ENCODE measurements around the gene PLEKHG7. TPM values are rescaled to one million over a fixed set of nuclear protein-coding genes. Genes with fewer than 3 reads are reported as not detected.

The PLEKHG7 gene
- total and polyA plus RNA-seq, 2 of the 8 experiments (the other 6 are each of a cell fraction or from before 2014, with no cell fraction given): not detected

DNA sequence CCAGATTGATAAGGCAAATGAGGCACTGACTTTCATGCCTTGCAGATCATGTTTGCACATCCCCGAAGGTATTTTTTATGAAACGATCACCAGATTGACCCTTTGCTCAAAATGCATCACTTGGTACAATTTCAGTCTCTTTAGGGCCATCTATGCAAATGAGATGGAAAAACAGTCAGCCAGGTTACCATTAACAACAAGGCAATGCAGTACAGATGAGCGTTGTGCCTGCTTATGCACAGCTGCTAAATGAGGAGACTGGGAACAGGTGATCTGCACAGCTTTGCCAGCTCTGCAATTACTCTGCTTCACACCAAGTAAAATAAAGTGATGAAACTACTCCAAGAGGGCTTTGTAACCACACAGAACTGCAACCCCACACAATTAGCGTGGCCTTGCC lies 26.1 kb upstream of the PLEKHG7 start:
- Histone ChIP-seq H3K79me1 (ENCODE audit: low read depth, low read length) (no peaks in the 10 kb centered on the region), H3K56ac (replicated peaks; ENCODE audit: insufficient read length, low read depth, low read length) (no peak overlapping the region), H2BK5ac (ENCODE audit: low read depth, low read length) (no peak overlapping the region), H2BK120ac (replicated peaks; ENCODE audit: low read depth, low read length) (no peak overlapping the region), H3K14ac (ENCODE audit: insufficient read length) (no peak overlapping the region), H3K18ac (ENCODE audit: extremely low read depth, low read length) (no peak overlapping the region), H3K4me3 (ENCODE audit: extremely low read depth in 1 of 4, insufficient read depth in 2 of 4, low read depth in 3 of 4, low read length in 4 of 4) (no peak overlapping the region), H2BK12ac (ENCODE audit: low read depth, low read length) (no peak overlapping the region), H4K91ac (replicated peaks; ENCODE audit: insufficient read length, low read length) (no peak overlapping the region), H3K4me1 (replicated peaks in 1 of 4; ENCODE audit: control insufficient read depth in 3 of 4, insufficient read depth in 4 of 4, low read length in 3 of 4) (no peaks in the 10 kb centered on the region), H3K36me3 (ENCODE audit: control insufficient read depth in 2 of 4, insufficient read depth in 4 of 4, low read length in 3 of 4) (no peaks in the 10 kb centered on the region), H4K8ac (ENCODE audit: extremely low read depth, insufficient read depth, low read length) (no peak overlapping the region), H2BK15ac (ENCODE audit: low read length) (no peak overlapping the region), H3K27me3 (replicated peaks in 1 of 4; ENCODE audit: control insufficient read depth in 3 of 4, extremely low read depth in 1 of 4, insufficient read depth in 3 of 4, low read length in 3 of 4) (no peaks in the 10 kb centered on the region), H4K5ac (ENCODE audit: insufficient read length, low read depth, low read length) (no peak overlapping the region), H2BK20ac (ENCODE audit: low read length) (no peak overlapping the region), H3K9ac (replicated peaks in 1 of 4; ENCODE audit: extremely low read depth in 1 of 4, low read depth in 3 of 4, low read length in 3 of 4) (no peak overlapping the region), H3K4ac (replicated peaks; ENCODE audit: insufficient read length, low read depth, low read length) (no peak overlapping the region), H3K4me2 (ENCODE audit: insufficient read depth in 1 of 2, low read depth in 2 of 2, low read length in 2 of 2) (no peak overlapping the region), H2AK5ac (ENCODE audit: low read depth, low read length) (no peak overlapping the region), H4K20me1 (replicated peaks in 1 of 2; ENCODE audit: control insufficient read depth in 1 of 2, insufficient read depth in 2 of 2, low read length in 2 of 2) (no peaks in the 10 kb centered on the region), H3K79me2 (ENCODE audit: control insufficient read depth in 1 of 2, insufficient read depth in 2 of 2, low read length in 2 of 2) (no peaks in the 10 kb centered on the region), H3K27ac (ENCODE audit: low read depth, low read length) (no peak overlapping the region), H2AFZ (ENCODE audit: low read length) (no peak overlapping the region), H3K23me2 (ENCODE audit: low read depth, low read length) (no peaks in the 10 kb centered on the region), H3K23ac (ENCODE audit: insufficient read length) (no peak overlapping the region), H3K9me3 (ENCODE audit: insufficient read depth in 2 of 2, low read depth in 1 of 2, low read length in 1 of 2) (no peaks in the 10 kb centered on the region)
- FAIRE-seq (no peak), DNase-seq (ENCODE audit: low read depth in 1 of 2, low spot score in 2 of 2) (no peak)
- TF ChIP-seq CREB1 (IDR thresholded peaks at IDR 0.05): no peak
- no peak for TF ChIP-seq SRF (IDR thresholded peaks at IDR 0.05; ENCODE audit: low read depth, low read length)
- no peak for TF ChIP-seq TCF12 (IDR thresholded peaks at IDR 0.05; ENCODE audit: low read depth, low read length)
- no peak for TF ChIP-seq SAP30 (IDR thresholded peaks at IDR 0.05; ENCODE audit: insufficient read depth, insufficient replicate concordance, low read length)
- no peak for TF ChIP-seq SP1 (IDR thresholded peaks at IDR 0.05; ENCODE audit: low read depth, low read length)
- TF ChIP-seq BRCA1 (IDR thresholded peaks at IDR 0.05; ENCODE audit: low read depth, low read length): no peak
- no peak for TF ChIP-seq TEAD4 (IDR thresholded peaks at IDR 0.05; ENCODE audit: low read depth, low read length)
- TF ChIP-seq EGR1 (IDR thresholded peaks at IDR 0.05; ENCODE audit: borderline replicate concordance, low read depth, low read length): no peak
- TF ChIP-seq YY1 (IDR thresholded peaks at IDR 0.05; ENCODE audit: low read depth, low read length): no peak
- no peak for TF ChIP-seq ASH2L (IDR thresholded peaks at IDR 0.05; ENCODE audit: low read length)
- TF ChIP-seq JUND (IDR thresholded peaks at IDR 0.05; ENCODE audit: low read length): no peak
- no peak for TF ChIP-seq POLR2A (IDR thresholded peaks at IDR 0.05; ENCODE audit: control extremely low read depth in 1 of 2, low read depth in 2 of 2, low read length in 2 of 2)
- no peak for TF ChIP-seq HDAC2 (IDR thresholded peaks at IDR 0.05; ENCODE audit: borderline replicate concordance in 1 of 2, low read depth in 2 of 2, low read length in 2 of 2)
- WGBS, 2 experiments (ENCODE audit: extremely low coverage in 1 of 2, insufficient coverage in 1 of 2, insufficient read length in 1 of 2, insufficient replicate concordance in 2 of 2, low coverage in 1 of 2, low lambda C conversion rate in 2 of 2, missing lambda C conversion rate in 1 of 2): 93% methylated on average over 4 of the region's 4 CpGs; no CpG with 5 or more reads in 1 of the 2 experiments
- ChIA-PET CTCF (ENCODE audit: partially characterized antibody) (no interaction called here), POLR2A (ENCODE audit: partially characterized antibody) (interaction anchor here (0.5 kb wide), 1 partner anchor 170 kb away, joined by 3 read pairs; no protein-coding TSS in a partner anchor)

All from H1 (cell line).